GM18867 (cell line): Measurements from ENCODE around the gene SLC4A7.
A peak's percentile ranks its signal among the peaks of the same experiment; 100 is the strongest.
"Not testable (repeated sequence)": the region's sequence is repeated elsewhere in the genome, so short reads cannot be mapped to it uniquely, and the experiment has no call there.

Experiments used
- ATAC-seq: cut with Tn5 transposase; IDR thresholded peaks from one replicate; pipeline ENCODE4 v1.9.1; 2021; ENCODE audit warnings: mild to moderate bottlenecking, moderate library complexity; ENCODE audit not compliant: unreplicated experiment

The SLC4A7 gene

GRCh38 chr3:27484015-27484844, at the start of gene SLC4A7:
TSS of gene SLC4A7 (minus strand) at chr3:27484384. CDS start at chr3:27484126, 258 bp downstream.
- peak; percentile 93 for ATAC-seq

DNA sequence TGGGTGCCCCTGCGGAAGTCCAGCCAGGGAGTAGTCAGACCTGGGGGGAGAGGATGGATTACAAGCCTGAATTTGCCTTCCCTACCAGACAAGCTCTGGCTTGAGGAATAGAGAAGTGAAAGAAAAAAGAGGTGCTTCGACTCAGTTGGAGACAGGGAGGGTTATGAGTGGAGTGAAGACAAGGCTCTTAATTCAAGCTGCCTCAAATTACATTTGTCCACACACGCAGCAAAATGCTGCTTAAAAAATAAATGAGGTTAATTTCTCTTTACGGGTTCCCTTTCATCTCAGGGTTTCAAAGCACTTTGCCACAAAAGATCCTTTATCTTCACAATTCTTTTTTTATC, 49.0 kb upstream of the SLC4A7 start:
- ATAC-seq, result no peak

DNA sequence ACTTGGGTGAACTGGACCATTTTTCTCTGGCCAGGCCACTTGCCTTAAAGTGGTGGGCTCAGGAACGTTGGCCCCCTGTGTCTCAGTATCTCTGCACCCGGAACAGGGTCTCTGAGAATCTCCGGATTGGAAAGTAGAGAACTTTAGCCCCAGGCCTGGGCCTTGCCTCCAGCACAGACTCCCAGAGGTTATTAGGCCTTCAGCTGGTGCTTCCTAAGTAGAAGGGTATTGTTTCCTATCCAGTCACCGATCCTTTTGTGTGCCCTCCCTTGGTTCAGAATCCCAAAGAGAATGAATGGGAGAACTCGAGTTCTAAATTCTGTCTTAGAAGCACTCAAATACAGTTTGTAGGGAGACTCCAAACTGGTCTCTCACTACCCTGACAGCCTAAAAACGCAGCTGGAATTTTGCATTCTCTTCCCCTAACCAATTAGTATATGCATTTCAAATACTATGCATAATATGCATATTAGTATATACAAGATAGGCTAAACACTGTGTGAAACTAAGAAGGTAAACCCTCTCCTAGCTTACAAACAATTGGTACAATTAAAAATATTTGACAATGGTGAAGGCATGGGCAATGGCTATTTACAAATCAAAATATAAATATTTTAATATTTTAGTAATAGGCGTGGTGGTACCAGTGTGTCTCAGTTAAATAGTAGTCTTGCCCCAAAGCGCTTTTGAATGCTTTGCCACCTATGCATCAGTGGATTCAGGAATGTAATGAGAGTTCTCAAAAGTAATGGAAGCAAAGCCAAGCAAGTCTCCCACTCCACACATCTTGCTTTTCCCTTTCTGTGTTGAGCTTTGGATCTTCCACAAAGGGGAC, 48.5 kb upstream of the SLC4A7 start:
- ATAC-seq, result no peak

DNA sequence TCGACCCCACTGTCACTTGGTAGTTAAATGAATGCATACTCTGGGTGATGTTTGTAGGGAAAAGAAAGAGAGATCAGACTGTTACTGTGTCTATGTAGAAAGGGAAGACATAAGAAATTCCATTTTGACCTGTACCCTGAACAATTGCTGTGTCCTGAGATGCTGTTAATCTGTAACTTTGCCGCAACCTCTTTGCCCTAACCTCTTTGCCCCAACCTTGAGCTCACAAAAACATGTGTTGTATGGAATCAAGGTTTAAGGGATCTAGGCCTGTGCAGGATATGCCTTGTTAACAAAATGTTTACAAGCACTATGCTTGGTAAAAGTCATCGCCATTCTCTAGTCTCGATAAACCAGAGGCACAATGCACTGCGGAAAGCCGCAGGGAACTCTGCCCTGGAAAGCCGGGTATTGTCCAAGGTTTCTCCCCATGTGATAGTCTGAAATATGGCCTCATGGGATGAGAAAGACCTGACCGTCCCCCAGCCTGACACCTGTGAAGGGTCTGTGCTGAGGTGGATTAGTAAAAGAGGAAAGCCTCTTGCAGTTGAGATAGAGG, 47.1 kb upstream of the SLC4A7 start:
- not testable (repeated sequence) for ATAC-seq

GRCh38 chr3:27528791-27529190, 44.6 kb upstream of the SLC4A7 start:
- ATAC-seq, result no peak

- ATAC-seq, result no peak
These were observed 42.6 kb upstream of the SLC4A7 start for GRCh38 chr3:27526614-27527315.

DNA sequence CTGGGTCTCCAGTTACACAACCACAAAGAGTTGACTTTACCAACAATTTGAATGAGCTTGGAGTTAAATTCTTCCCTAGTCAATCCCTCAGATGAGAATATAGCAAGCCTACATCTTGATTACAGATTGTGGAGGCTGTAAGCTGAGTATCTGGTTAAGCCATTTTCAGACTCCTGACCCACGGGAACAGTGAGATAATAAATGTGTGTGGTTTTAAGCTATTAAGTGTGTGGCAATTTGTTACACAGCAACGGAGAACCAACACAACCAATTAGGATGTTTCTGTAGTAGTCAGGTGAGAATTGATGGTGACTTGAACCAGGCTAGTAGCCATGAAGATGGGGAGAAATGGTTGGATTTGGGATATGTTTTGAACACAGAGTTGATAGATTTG, 37.7 kb upstream of the SLC4A7 start:
- ATAC-seq, result no peak

DNA sequence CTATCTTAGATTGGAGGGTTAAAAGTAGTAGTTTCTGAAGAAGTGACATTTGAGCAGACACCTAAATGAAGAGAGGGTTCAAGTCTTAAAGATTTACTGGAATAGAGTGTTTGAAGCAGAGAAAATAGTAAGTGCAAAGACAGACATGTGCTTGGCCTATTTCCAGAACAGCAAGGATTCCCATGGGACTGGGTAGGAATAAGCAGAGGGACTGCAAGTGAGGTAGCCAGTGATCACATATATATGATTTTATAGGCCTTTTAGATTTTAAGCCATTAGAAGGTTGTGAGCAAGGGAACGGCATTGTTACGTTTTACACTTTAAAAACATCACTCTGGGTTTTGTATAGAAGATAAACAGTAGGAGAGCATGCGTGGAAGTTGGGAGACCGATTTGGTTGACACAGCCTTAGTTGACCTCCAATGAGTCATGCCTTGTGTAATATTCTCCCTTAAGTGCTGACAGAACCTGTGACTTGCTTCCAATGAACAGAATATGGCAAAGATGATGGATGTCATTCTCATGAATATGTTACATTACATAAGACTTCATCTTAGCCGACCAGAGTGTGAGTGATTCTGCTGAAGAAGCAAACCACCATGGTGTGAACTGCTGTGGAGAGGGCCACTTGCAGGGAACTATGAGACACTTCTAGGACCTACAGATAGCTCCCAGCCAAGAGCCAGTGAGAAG, 37.1 kb upstream of the SLC4A7 start:
- ATAC-seq, result no peak

DNA sequence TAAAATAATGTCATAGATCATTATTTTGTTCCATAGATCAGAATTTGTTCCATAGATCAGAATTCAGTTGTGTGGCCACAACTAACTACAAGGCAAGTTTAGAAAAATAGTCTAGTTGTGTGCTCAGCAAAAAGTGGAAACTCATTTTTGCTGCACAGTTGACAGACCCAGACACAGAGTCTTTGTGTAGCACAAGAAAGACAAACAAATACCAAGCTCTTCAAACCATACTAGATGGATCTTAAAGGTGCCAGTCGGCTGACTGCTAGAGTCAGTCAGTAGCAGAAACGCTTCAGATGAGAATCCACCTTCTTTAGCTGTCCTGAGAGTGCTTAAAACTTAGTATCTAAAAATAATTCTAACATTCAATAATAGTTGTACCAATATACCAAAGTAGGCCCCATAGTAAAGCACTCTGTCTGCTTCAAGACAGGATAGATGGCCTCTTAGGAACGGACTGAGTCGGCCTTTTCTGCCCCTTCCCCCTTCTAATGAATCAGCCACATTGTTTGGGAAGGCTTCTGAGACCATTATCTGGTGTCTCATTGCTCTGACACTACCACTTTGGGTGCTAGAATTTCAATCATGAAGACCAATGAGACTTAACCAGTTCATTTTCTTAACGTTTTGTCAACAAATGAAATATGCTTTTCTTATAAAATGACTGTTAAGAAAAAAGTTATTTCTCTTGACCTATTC, 27.7 kb upstream of the SLC4A7 start:
- ATAC-seq, result no peak

- ATAC-seq, result no peak
These were observed 25.2 kb upstream of the SLC4A7 start for GRCh38 chr3:27509376-27509775.

DNA sequence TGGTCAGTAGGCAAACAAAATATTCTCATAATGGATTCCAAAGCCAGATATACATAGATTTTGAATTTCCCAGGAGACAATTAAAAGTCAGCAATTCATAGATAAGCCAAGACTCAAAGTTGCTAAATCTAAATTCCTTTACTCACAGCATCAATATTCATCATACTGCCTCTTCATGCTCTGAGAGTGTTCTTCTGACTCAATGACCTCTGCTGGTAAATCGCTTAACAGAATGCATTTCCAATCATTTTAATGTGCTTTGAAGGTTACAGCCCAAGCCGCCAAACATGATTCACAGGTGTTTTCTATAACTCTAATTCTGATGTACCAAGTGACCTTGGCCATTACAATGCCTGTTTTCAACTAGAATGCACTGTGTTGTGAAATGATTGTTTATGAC, 24.2 kb upstream of the SLC4A7 start:
- ATAC-seq, result no peak

DNA sequence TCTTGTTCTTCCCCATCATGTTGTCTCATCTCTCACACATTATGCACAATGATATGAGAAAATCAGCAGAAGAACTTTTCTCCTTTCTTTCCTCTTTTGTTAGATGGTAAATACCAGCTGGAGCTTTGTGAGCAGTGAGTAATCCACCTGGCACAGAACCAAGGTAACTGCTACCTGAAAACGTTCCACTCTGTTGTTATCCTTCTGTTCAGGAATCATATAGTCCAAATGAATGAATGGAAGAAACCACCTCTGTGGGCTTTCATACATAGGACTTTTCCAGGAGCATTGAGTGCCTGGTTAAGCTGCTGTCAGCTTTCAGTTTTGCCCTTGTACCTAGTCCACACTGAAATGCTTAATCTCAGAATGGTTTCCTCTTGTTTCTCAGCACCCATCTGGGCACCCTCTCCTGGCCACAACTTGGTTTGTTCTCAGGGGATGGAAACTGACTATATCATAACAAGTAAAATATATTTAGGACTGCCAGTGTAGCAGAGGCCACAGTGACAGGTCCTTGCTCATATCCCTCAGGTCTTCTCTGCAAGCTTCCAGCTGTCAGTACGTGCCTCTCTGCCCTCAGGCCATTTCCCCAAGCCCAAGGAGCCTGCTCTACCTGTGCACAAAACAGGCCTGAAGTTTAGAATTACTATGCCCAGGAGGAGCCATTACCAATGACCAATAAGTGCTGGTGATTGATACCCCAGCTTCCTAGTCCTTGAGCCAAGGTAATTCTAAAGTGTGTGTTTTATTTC, 23.5 kb upstream of the SLC4A7 start:
- ATAC-seq, result no peak

DNA sequence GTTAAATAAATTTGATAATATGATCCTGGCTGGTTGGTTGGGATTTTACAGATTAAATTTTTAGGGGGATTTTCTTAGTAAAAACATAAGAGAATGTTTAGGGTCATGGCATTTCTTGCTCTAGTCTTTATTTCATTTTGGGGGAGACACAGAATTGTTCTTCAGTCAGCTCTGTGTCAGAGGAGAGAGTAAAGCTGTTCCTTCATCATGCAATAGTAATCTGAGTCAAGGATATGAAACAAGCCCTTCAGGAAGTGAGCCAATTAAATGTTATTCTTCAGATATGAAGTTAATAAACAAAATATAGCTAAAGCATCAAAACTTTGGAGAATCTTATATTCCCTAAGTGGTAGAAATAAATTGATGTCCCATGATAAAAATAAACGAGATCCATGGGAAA, 22.9 kb upstream of the SLC4A7 start:
- no peak for ATAC-seq

DNA sequence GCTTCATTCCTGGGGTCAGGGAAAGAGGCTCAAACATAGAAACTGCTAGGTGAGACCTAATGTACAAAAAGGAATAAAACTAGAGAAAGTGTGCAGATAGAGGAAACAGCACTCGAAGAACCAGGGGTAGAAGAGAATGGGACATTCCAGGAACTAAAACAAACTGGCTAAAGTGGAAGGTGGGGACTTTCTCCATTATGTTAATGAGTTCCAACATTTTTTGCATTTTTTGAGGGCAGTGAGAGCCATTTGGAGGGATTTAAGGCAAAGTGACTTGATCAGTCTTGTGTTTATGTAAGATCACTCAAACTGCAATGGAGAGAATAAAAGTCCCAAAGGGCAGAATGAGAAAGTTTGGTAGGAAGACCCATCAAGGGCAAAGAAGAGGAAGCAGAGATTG, 20.6 kb upstream of the SLC4A7 start:
- no peak for ATAC-seq

GRCh38 chr3:27503526-27503925, 19.3 kb upstream of the SLC4A7 start:
- no peak for ATAC-seq

DNA sequence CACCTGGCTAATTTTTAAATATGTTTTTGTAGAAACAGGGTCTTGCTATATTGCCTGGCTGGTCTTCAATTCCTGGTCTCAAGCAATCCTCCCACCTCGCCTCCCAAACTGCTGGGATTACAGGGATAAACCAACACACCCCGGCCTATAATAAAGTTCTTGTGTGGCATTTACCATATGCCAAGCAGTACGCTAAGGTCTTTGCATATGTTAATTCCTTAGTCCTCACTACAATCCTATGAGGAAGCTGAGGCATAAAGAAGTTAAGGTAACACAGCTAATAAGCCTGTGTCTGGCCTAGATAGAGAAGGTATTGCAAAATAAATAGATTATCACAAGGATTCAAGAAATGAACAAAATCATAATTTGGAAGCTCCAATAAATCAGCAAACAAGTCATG, 17.6 kb upstream of the SLC4A7 start:
- ATAC-seq, result no peak

DNA sequence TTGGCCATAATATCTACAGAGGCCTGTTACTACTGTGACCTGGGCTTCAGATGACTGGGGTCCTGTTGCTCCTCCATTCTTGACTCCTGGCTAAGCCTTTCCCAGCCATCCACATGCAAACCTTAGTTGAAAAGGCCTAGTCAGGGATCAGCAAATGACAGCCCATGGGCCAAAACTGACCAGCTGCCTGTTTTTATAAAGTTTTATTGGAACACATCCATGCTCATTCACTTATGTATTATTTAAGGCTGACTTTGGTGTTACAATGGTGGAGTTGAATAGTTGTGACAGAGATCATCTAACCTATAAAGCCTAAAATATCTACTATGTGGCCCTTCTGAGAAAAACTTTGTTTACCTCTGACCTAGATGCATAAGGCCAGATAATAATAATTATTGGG, 16.8 kb upstream of the SLC4A7 start:
- ATAC-seq, result no peak

DNA sequence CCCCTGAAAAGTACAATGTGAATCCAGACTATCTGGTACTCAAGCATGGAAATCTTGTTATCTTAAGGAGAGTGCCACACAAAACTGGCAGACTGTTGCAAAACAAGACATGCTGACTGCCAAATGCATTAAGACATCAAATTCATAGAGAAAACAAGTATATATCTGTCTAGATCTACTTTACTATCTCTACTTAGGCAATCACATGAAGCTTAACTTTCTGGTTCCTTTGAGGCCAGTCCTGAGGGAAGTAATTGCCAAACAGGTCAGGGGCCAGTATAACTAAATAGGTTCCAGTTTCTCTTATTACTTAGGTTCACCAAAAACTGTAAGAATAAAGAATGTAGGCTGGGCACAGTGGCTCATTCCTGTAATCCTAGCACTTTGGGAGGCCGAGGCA, 15.9 kb upstream of the SLC4A7 start:
- ATAC-seq, result no peak

GRCh38 chr3:27494784-27495183, 10.6 kb upstream of the SLC4A7 start:
- ATAC-seq, result no peak
